Mesenteric fat pad (tissue), 1 donor: ENCODE results near the gene TMEM259. TPM values are rescaled to one million over a fixed set of nuclear protein-coding genes. Genes with fewer than 3 reads are reported as not detected.

Experiments used
- DNase-seq: peaks from one replicate; pipeline ENCODE4 v3.0.0-alpha.2; 2020; ENCODE audit warnings: low spot score
- total RNA-seq: library from RNA; stranded (reverse); fragmentation: NEBNext Ultra II Directional; extraction: Animal tissue kit (Norgen Biotek cat#: 25700); gene quantifications from one replicate; pipeline ENCODE4 v1.2.1, GENCODE V29; 2021
- donor health status: DM: yes; HTN: yes; CAD: no.

TMEM259 gene
- total RNA-seq, 1 donor from 2014 or later: 143 TPM

GRCh38 chr19:990119-990571 is 30.8 kb downstream of the TMEM259 start:
- DNase-seq: no peak

- no peak for DNase-seq
Observed at GRCh38 chr19:989381-990081, 31.4 kb downstream of the TMEM259 start.

GRCh38 chr19:988510-988909 is 32.4 kb downstream of the TMEM259 start:
- no peak for DNase-seq

- no peak for DNase-seq
Observed at GRCh38 chr19:988081-988480, 32.8 kb downstream of the TMEM259 start.

- DNase-seq: no peak
Observed at GRCh38 chr19:986083-986482, 34.8 kb downstream of the TMEM259 start.

GRCh38 chr19:984165-984967 is 36.6 kb downstream of the TMEM259 start, which contains the start of gene WDR18:
Gene WDR18, plus strand, starts transcription at chr19:984345. Its CDS starts 9 bp downstream, at chr19:984354.
- DNase-seq: peak; percentile 98

- DNase-seq: no peak
Observed at GRCh38 chr19:982567-983170, 38.3 kb downstream of the TMEM259 start.

GRCh38 chr19:980133-980998 is 40.6 kb downstream of the TMEM259 start:
- no peak for DNase-seq

- no peak for DNase-seq
Observed at GRCh38 chr19:979318-979741, 41.6 kb downstream of the TMEM259 start.

GRCh38 chr19:977058-977464 is 43.9 kb downstream of the TMEM259 start:
- no peak for DNase-seq

GRCh38 chr19:976476-976875 is 44.4 kb downstream of the TMEM259 start:
- no peak for DNase-seq

GRCh38 chr19:974564-975257 is 46.2 kb downstream of the TMEM259 start:
- DNase-seq: no peak

- no peak for DNase-seq
Observed at GRCh38 chr19:973726-974563, 47.0 kb downstream of the TMEM259 start.

GRCh38 chr19:972281-972680 is 48.6 kb downstream of the TMEM259 start:
- DNase-seq: no peak

- no peak for DNase-seq
Observed at GRCh38 chr19:971795-972194, 49.1 kb downstream of the TMEM259 start.

GRCh38 chr19:970695-971094 is 50.2 kb downstream of the TMEM259 start:
- no peak for DNase-seq

GRCh38 chr19:966485-967088 is 54.3 kb downstream of the TMEM259 start:
- DNase-seq: no peak

GRCh38 chr19:964761-965694 is 55.9 kb downstream of the TMEM259 start:
- DNase-seq: no peak
